Stimulated activated CD4-positive, alpha-beta T cell treated with anti-CD3 and anti-CD28 coated beads, Interleukin-15, amount 100 ng/mL, for 24 hours (primary cell): ENCODE data around the gene ADAMTS17.

Experiments
- DNase-seq: peaks from one replicate; pipeline ENCODE4 v3.0.0-alpha.2; 2020

The ADAMTS17 gene, protein sequence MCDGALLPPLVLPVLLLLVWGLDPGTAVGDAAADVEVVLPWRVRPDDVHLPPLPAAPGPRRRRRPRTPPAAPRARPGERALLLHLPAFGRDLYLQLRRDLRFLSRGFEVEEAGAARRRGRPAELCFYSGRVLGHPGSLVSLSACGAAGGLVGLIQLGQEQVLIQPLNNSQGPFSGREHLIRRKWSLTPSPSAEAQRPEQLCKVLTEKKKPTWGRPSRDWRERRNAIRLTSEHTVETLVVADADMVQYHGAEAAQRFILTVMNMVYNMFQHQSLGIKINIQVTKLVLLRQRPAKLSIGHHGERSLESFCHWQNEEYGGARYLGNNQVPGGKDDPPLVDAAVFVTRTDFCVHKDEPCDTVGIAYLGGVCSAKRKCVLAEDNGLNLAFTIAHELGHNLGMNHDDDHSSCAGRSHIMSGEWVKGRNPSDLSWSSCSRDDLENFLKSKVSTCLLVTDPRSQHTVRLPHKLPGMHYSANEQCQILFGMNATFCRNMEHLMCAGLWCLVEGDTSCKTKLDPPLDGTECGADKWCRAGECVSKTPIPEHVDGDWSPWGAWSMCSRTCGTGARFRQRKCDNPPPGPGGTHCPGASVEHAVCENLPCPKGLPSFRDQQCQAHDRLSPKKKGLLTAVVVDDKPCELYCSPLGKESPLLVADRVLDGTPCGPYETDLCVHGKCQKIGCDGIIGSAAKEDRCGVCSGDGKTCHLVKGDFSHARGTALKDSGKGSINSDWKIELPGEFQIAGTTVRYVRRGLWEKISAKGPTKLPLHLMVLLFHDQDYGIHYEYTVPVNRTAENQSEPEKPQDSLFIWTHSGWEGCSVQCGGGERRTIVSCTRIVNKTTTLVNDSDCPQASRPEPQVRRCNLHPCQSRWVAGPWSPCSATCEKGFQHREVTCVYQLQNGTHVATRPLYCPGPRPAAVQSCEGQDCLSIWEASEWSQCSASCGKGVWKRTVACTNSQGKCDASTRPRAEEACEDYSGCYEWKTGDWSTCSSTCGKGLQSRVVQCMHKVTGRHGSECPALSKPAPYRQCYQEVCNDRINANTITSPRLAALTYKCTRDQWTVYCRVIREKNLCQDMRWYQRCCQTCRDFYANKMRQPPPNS

DNA sequence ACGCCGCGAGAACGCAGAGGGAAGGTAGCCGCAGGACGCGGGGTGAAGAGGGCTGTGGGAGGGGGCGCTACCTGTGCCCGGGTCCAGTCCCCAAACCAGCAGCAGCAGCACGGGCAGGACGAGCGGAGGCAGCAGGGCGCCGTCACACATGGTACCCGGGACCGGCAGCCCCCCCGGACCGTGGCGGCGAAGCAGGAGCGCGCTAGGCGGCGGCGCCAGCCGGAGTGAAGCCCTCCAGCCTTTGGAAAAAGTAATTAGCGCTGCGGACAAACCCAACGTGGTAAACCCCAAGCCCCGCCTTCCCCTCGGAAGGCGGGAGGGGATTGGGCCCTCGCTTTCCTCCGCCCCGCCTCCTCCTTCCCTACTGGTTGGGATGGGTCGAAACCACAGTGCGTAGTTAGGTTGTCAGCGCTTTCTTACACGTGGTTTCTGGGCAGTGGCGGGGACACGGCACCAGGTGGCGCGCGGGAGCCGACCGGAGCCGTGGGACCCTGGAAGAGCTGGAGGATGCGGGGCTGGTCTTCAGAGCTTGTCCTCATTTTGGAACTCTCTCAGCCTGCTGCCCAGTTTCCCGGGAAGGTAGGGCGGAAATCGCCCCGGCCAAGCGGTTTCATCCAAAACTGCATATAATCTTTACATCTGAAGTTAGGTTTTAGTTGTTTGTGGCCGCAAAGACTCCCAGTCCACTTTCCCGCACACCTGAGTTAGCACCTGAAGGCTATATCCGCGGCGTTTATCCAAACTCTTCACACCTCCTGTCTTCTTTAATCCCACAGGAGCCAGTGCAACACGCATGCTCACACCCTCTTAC lies at the start of gene ADAMTS17:
Gene ADAMTS17 (minus strand): TSS at position 226 of the 811 bp plus-strand sequence. CDS start 76 bp downstream, at position 150.
- DNase-seq = peak; percentile 97

DNA sequence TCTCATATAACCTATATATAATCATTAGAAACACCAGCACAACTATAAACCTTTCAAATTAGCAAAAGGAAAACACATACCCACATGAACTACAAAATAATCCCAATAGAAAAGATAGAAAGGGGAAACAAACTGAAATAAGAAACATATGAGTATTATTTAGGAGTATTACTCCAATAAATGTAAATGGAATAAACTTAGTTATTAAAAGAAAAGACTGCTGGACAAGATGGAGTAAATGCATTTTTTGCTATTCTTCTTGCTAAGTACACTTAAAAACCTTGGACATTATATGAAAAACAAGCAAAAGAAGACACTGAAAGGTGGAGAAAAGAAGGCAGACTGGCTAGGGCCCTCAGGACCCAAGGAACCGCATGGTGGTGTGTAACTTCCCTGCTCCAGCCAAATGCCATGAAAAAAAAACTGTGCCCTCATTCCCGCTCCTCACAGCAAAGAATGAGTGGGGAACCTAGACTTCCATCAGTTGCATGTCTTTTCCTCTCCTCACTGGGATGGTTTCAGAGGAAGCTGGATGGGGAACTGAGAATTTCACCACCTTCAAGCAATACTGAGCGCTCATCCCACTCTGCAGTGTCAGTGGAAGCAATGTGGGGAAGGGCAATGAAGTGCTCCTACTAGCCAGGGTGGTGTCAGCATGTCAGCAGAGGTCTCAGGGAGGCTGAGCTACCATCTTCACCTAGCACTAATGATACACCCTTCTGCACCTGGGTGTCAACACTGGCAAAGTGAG lies 43.7 kb upstream of the ADAMTS17 start:
- no peak for DNase-seq

DNA sequence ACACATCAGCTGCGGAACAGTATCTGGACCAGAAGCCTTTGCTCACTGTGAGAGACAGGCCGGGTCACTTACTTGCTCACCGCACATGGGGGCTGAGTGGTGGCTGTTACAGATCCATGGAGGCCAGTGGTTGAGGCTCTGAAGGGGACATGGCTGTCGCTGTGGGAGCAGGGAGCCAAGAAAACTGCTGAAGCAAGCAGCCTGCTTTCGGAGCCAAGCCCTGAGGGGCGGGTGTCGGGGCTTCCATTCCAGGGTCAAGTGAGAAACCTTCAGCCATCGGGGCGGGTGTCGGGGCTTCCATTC lies 42.3 kb upstream of the ADAMTS17 start:
- no peak for DNase-seq

DNA sequence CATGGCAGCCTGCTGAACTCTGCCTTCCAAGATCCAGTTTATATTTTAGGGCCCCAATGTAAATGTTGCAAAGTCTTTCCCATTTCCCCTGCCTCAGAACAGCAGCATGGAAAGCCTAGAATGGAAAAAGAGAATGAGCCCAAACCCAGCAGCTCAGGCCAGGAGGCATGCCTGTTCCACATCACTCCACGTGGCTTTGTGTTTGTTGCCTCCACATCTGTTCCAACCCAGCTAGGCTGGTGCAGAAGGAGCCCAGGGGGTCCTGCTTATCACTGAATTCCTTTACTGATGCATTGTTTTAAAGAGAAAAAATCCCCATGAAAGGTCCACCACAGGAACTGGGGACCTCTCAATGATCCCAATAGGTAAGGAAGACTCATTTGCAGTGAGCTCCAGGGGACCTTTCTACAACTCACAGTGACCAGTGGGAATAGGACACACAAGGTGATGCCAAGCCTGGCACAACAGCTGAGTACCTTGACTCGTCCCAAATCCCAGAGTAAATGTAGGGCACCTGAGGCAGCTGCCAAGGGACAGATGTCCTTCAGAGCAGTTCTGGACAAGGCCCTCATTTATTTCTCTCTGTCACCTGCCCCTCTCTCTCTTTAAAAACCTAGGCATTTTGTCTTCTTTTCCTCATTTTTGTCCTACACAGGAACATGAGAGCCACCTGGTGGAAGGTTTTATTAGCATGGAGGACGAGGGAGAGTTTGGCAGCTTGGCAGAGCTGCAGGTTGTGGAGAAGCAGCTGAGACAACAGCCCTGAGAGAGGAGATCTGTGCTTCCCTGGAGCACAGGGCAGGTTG lies 41.7 kb upstream of the ADAMTS17 start:
- peak; percentile 31 for DNase-seq

DNA sequence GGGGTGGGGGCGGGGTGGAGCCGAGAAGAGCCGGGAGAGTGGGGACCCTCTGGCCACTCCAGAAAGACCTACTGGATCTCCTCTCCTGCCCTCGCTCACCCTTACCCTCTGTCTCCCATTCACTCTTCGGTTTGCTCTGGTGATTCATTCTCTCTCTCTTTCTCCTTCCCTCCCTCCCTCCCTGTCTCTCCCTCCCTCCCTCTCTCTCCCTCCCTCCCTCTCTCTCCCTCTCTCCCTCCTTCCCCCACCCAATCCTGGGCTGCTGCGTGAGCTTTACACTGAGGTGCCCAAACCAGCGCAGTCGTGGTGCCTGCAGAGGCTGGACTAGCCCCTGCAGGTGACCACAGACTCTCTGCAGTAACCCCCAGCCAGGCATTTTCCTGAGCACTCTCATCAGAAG lies 32.2 kb upstream of the ADAMTS17 start:
- DNase-seq = no peak

DNA sequence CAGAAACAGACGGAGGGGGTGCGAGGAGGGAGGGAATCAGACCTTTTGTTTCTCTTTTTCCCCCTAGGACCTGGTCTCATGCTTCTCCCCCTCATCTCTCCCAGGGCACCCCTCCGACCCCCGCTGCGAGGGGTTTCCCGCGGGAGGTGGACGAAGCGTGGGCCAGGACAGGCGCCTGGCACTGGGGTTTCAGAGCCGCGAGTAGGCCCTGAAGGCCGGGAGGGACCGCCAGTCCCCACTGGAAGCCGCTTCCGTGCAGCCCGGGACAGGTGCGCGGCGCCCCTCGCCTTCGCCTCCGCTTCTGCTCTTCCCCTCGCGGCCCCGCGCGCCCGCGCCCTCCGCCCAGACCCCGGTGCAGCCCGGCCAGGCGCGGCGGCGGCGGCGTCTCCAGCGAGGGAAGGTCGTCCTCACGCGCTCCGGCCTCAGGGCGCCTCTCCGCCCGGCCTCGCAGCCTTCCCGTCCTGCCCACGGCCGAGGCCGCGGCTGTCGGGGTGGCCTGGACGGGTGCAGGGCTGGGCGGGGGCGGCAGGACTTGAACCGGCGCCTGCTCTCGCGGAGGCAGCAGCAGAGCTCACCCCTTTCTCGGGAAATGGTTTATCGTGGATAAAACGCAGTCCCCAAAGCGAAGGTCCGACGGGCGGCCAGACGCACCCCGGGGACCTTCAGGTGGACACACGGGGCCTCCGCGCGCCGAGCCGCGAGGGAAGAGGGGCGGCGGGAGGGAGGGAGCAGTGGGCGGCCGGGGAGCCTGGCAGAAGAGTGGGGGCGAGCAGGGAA lies 31.5 kb upstream of the ADAMTS17 start:
- DNase-seq = peak; percentile 9

DNA sequence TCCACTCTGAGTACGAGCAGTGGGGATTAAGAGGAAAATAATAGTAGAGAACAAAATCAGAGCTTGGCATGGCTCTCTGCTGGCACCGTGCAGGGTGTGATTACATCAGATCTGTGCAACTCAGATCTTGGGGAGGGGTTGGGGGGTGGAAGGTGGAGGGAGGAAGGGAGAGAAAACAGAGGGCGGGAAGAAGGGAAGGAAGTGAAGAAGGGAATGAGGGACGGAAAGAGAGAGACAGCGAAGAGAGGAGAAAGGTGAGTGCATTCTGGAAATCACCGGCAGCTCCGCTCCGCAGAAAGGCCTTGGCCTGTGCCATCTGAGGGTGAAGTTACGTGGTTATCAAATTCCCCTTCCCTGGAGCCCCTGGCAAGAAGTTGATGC lies 31.0 kb upstream of the ADAMTS17 start:
- no peak for DNase-seq

DNA sequence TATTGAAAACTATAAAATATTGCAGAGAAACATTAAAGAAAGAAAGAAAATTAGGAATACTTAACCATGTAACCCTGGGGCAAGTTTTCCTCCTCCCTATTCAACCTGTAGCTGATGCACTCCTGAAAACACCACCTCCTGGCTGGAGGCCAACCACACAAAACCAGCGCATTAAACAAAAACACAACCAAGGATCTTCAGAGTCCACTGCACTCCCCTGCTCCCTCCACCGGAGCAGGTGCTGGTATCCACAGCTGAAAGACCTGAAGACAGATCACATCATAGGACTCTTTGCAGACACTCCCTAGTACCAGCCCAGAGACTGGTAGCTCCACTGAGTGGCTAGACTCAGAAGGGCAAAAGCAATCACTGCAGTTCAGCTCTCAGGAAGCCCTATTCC lies 13.6 kb upstream of the ADAMTS17 start:
- DNase-seq = no peak

DNA sequence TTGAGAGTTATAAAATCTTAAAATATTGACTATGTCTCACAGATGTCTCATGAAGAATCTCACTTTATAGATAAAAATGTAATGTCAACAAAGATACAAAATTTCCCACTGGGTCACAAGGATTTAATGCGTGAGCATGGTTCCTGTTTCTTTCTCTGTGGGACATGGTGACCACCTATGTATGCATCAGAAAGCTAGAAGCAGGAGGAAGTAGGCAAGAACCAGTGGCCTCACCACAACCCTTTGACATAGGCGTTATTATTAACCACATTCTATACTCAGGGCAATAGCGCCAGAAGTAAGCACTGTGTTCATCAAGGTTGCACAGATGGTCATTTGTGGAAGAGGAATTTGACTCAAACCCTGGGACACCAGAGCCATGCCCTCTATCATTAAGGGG lies 11.7 kb upstream of the ADAMTS17 start:
- no peak for DNase-seq

DNA sequence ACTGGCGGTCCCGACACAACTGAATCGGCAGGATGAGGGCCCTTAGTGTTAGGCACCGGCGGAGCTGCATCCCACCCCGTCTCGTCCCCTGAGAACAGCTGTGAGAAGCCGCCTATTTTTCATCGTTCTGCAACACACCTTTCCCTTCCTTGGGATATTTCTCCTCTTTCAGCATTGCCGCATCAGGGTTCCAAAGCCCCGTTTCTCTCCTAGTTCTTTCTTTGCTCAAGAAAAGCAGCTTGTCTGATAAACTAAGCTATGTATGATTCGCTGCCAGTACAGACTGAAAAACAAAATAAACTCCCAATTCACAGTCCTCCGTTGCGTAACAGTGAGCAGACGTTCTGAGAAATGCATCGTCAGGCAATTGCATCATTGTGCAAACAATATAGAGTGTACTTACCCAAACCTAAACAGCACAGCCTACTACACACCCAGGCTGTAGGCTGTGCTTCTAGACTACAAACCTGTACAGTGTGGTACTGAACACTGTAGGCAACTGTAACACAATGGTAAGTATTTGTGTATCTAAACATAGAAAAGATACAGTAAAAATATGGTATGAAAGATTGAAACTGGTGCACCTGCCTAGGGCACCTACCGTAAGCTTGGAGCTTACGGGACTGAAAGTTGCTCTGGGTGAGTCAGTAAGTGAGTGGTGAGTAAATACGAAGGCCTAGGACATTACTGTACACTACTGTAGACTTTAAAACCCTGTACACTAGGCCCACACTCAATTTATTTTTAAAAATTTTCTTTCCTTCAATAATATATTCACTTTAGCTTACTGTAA lies 8.9 kb upstream of the ADAMTS17 start:
- DNase-seq = no peak

DNA sequence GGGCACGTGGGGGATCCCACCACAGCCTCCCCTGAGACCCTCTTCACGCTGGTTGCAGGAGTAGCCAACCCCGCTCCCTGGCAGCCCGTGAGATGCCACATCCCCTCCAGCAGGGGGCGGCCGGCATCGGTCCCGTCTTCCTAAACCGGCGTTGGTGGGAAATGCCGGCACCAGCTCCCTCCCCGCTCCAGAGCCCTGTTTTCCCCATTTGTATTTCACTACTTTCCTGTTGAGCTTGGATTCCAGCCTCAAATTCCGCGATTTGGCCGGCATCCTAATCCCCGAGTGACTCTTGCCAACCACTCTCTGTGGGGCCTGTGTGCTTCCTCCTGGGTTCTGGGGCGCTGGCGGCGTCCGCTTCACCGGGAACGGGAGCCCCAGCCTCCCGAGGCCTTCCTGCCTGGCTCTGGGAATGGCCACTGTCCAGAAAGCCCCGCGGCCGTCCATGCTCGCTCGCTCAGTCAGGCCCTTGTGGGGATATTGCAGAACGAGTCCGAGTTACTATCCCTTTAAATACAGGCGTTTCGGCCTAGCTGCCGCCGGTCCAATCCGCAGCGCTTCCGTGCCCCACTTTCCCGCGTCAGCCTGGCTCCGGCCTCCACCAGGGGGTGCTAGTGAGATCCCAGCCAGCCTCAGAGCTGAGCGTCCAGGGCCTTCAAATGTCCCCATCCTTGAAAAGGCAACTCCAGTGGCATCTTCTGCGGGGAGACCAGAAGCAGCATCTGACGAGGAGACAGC lies 8.1 kb upstream of the ADAMTS17 start:
- DNase-seq = peak; percentile 91

DNA sequence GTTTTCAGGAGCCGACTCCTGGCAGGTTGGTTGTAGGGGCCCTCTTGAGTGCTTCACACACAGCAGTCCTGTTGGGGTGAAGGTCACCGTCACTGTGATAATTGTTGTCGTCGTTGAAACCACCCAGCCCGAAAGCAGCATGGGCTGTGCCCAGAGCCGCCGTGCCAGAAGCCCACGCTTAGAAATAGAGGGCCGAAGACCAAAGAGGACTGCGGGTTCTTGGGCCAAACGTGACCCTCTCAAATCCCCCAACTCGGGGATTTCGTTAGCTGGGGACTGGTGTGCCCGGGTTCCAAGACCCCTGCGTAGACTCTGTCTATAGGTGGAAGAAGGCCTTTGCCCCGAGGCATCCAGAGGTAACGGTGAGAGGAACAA lies 7.5 kb upstream of the ADAMTS17 start:
- no peak for DNase-seq

DNA sequence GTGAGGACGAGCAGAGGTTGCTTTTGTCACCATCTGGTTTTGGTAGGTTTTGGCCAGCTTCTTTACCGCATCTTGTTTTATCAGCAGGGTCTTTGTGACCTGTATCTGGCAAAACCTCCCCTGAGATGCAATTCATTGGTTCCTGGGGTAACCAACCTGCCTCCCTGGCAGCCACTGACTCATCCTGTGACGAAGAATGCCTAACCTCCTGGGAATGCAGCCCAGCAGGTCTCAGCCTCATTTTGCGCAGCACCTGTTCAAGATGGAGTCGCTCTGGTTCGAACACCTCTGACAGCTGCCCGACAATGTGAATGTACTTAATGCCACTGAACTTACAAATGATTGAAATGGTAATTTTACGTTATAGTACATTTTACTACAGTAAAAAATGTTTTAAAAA lies 6.8 kb upstream of the ADAMTS17 start:
- no peak for DNase-seq

DNA sequence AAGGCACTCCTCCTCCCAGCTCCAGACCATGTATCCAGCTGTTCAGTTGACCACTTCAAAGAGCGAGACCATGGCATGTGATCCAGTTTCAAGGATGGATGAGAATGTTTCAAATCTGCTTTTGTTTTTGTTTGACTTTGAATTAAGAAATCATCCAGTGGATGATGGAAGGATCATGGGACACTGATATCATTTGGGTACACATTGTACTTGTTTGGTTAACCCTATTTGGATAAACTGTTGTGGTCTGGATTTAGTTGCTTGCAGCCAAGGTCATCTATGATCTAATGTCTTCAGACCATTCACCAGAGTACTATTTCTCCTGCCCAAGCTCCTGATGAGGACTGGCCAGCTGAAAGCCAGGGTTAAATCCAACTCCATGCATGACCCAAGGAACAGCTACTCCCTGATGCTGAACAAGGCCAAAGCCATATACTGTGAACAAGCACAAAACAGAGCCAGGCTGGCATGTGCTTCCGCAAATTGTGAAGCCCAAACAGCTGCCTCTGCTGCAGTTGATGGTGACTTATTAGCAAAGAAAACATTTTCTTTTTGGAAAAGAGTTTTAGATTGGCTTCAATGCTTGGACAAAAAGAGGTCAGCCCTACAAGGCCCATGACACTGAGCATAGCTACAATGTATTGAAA lies 5.2 kb upstream of the ADAMTS17 start:
- DNase-seq = no peak

DNA sequence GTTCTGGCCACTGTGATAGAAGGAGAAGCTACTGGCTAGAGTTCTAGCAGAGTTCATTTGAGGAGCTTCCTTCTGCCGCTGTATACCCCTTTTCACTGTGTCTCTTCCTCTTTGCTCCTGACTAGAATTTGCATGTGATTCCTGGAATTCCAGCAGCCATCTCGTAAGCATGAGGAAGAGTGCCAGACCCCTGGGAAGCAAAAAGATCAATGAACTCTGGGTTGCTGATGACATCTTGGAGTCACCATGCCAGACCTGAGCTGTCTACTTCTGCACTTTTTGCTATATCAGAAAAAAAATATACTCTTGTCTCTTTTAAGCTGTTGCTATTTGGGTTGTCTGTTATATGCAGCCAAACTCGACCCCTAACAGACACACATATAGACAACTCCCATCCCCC lies 3.7 kb upstream of the ADAMTS17 start:
- no peak for DNase-seq

DNA sequence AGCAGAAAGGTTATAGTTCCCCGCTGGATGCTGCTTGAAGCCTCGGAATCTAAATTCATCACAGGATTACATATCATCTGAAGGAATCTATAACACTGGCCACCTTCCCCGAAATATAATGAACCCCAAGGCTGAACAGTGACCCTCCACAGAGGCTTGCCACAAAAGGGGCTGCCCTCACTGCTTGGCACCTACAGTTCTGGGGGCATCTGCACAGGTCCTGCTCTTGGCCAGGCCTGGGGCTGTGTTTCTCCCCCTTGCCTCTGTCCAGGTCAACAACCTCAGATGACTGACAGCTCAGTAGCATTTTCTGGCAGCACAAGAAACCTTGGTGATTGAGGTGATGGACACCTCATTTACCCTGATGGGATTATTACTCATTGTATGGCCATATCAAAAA lies 1.5 kb upstream of the ADAMTS17 start:
- DNase-seq = no peak

DNA sequence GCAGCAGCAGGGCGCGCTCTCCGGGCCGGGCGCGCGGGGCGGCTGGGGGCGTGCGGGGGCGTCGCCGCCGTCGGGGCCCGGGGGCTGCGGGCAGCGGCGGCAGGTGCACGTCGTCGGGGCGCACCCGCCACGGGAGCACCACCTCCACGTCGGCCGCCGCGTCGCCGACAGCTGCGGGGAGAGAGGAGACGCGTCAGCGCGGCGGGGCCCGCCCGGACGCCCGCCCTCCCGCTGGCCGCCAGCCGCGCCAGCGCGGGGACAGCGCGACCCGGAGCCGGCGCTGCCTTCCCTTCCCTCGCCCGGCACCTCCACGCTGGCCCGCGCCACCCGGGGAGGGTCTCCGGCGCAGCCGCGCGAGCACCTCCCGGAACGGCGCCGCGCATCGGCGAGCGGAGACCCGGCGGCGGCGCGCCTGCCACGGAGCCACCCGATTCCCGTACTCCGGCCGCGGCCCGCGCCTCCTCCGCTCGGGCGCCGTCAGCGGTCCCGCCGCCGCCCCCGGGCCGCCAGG lies 481 bp downstream of the ADAMTS17 start:
- DNase-seq = peak; percentile 26

DNA sequence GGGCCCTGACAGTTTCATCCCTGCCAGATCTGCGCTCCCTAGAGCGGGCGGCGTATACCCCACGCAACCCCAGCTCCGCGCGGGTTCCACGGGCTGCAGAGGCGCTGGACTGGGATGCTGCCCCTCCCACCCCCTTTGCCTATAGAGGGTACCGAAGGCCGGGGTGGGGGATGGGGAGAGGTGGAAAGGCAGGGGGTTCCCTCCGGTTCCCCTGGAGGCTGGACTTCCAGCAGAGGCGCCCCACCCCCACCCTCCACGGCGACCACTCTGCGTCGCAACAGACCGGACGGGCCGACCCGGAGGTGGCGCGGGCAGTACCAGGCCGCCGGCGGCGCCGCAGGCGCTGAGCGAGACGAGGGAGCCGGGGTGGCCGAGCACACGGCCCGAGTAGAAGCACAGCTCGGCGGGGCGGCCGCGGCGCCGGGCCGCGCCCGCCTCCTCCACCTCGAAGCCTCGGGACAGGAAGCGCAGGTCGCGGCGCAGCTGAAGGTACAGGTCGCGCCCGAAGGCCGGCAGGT lies 995 bp downstream of the ADAMTS17 start:
- peak; percentile 38 for DNase-seq
